Right kidney (tissue), 1 donor: ENCODE measurements around the gene ORC3.
"Not testable (repeated sequence)": the region's sequence is repeated elsewhere in the genome, so short reads cannot be mapped to it uniquely, and the experiment has no call there.

Experiments used
- DNase-seq: peaks from one replicate; pipeline ENCODE4 v3.0.0-alpha.2; 2016

The ORC3 gene

GRCh38 chr6:87660226-87660911 lies 70.4 kb downstream of the ORC3 start:
- no peak for DNase-seq

DNA sequence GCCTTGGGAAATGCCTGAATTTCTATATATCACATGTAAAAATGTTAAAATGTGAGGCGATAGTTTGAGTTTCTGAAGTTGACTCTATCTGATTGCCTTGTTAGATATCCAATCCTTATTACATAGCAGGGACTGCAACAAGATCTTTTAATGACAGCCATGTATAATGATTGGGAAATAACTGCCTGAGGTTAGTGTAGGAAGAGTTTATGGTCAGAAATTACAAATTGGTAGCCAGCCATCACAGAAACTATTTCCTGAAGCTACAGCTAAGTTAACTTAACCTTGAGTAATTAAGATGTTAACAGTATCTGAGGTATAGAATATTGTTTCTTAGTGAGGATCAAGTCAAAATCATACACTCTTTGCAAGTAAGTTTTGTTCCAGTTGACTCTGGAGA lies 71.1 kb downstream of the ORC3 start:
- no peak for DNase-seq

DNA sequence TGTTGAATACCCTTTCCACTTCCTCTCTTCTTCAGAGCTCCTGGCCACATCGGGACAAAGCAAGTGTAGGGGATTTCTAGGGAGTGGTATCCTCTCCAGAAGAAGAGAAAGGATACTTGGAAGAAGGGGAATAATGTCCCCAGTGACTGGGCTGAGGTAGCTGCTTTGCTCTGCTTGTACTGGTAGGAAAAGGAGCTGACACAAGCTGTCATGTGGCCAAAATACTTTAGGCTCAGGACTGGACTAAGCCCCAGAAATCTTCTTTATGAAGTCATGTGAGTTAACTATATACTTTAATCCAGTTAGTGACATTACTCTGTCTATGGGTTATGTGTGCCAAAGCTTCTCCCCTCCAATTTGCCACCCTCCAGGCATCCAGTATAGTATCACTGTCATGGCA lies 71.6 kb downstream of the ORC3 start:
- DNase-seq = no peak

DNA sequence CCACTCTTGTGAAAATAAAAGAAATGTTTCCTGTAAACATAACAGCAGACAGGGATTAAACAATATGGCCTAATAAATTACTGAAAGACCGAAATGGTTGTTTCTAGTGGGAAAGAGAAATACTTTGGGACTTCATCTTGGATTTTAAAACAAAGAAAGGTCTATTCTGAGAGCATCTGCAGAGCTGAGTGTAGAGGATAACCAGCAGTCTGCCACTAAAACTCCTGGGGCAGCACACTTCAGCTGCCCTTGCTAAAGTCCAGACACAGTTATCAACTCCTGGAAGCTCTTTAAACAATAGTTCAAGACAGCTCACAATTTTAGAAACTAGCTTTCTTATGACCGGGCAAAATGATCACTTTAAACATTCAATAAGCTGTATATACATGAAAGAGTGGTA lies 73.5 kb downstream of the ORC3 start:
- DNase-seq = no peak

DNA sequence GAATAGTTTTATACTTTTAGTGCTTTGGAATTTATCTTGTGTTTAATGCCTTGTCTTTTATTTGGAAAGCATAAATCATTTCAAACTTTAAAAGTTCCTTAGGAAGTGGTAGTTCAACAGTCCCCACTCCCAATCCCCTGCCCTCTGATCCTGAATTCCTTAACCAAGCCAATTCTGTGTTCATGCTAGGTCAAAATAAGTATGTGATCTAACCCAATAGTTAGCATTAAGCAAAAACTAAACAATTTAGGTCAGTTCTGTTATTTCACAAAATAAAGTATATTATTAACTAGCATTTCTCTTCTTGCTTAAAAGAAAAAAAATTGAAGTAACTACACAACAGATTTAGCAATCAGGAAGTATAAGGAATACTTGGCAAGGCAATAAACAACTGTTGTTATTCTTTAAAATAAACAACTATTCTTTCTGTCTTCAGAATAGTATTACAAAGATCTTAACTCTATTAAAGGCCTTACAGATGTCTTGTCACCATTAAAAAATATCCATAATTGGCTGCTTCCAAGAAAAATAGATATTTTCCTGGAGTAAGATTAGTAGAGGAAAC lies 75.1 kb downstream of the ORC3 start:
- peak; percentile 8 for DNase-seq

DNA sequence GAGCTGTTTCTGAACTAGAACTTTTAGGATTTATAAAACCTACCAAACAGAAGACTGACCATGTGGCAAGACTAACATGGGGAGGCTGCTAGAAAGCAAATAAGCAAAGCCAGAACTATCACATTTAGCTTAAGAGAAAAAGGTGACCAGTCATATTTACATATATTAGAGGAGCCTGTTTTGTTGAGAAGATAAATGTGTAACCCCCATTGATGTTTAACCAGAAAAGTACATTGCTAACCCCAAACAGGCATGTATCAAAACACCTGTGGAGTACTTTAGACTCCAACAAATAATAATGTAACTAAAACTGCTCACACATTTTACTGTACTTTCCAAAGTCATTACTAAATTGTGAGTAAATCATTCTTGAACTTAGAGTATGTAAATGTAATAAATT lies 77.1 kb downstream of the ORC3 start:
- no peak for DNase-seq

DNA sequence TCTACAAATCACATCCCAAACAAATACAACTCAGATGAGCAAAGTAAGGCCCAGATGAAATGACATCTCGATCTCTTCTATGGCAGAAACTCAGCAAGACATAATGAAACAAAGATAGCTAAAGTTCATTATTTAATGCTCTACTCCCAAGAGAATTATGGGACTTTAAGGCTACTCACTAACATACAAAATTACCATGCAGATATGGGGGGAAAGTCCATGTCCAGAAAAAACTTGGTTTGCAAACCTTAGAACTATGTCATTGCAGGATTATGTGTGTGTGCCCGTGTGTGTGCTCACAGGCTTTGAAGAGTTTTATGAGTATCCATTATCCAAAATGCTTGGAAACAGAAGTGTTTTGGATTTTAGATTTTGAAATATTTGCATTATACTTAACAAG lies 78.1 kb downstream of the ORC3 start:
- no peak for DNase-seq

DNA sequence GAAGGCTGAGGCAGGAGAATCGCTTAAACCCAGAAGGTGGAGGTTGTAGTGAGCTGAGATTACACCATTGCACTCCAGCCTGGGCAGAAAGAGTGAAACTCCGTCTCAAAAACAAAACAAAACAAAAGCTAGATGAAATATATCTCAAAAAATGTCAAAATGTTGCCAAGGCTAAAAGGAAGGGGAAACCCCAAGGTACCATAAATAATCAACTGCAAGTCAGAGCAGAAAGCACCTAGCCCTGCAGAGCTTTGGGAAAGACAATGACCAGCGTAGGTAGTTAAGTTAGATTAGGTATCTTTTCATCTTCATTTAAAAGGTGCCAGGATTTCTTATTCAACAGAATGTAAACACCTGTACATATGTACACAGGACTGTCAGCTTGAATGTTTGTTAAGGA lies 79.1 kb downstream of the ORC3 start:
- no peak for DNase-seq

DNA sequence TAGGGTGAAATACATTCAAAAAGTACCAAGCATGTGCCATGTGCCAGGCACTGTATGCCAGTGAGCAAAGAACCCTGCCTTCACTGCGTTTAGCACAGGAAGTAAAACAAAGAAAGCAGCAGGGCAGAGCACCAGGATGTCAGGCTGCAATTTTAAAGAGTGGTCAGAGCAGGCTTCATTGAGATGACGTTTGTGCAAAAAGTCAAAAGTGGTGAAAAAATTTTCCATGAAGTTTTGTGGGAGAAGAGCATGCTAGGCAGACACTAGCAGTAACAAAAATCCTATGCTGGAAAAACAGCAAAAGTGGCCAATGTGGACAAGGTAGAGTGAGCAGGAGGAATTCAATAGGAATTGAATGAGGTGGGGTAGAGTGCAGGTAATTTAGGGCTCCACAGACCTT lies 80.8 kb downstream of the ORC3 start:
- DNase-seq = peak; percentile 17

DNA sequence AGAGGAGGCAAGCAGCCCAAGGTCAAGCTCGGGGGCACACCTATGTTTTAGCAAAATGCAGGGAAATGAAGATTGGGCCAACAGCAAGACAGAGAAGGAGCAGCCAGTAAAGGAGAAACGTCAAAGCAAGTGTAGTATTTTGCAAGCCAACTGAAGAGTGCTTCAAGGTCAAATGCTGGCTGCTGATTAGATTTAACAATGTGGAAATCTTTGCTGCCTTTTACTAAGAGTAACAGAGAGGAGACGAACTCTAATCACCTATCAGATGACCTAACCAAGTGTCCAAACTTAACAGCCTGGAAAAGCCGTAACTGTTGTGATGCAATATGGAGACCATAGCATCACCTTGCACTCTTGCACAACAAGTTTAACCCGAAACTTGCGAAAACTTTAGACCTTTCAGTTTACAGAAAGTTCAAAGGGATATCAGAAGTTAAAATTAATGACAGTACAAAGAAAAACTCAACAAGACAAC lies 81.7 kb downstream of the ORC3 start:
- DNase-seq = no peak

DNA sequence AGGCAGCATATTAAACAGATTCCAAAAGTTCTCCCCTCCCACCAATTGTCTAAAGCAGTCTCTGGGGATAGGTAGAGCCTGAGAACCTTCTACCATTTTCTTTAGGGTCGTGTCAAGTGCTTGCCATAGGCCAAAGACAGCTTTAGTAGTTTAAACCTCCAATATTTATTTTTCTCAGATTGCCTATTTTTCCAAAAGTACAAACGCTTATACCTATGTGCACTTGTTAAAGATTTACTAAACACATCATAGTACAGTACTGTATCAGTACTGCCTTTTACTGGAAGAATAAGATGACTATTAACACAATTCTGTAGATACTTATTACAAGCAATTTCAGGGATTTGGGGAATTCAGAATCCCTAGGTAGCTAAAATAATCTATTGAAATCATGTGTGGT lies 82.7 kb downstream of the ORC3 start:
- DNase-seq = no peak

- DNase-seq = no peak
These were observed 83.3 kb downstream of the ORC3 start for GRCh38 chr6:87673237-87673636.

GRCh38 chr6:87674290-87674689 lies 84.4 kb downstream of the ORC3 start:
- no peak for DNase-seq

DNA sequence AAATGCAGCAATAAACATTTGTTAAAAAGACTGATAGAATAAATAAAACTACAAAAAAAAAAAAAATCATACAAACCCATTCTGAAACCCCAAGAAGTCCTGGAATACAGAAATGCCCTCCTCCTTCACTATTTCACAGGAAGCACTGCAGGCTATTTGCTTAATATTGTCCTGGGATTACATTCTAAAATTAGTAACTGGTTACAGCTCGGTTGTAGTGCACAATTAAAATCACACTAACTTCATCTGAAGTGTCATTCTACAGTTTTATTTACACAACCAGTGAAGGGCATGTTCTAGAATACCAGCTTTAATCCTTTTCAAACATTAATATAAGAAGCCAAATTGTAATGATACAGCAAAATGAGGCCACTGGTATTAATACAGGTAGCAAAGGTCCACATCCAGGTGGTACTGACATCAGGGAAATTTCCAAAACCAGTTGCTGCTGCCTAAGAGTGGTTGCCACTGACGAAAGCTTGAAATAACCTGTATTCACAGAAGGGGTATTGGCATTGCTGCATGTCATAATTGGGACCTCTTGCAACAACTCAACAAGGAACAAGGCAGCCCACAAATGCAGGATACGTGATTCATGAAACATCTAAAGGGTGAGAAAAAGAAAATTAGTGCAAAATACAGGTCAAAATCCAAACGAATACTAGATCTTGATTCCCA lies 85.2 kb downstream of the ORC3 start:
- DNase-seq = no peak

GRCh38 chr6:87682310-87682709 lies 92.4 kb downstream of the ORC3 start:
- no peak for DNase-seq

- DNase-seq = no peak
These were observed 94.0 kb downstream of the ORC3 start for GRCh38 chr6:87683890-87684289.

DNA sequence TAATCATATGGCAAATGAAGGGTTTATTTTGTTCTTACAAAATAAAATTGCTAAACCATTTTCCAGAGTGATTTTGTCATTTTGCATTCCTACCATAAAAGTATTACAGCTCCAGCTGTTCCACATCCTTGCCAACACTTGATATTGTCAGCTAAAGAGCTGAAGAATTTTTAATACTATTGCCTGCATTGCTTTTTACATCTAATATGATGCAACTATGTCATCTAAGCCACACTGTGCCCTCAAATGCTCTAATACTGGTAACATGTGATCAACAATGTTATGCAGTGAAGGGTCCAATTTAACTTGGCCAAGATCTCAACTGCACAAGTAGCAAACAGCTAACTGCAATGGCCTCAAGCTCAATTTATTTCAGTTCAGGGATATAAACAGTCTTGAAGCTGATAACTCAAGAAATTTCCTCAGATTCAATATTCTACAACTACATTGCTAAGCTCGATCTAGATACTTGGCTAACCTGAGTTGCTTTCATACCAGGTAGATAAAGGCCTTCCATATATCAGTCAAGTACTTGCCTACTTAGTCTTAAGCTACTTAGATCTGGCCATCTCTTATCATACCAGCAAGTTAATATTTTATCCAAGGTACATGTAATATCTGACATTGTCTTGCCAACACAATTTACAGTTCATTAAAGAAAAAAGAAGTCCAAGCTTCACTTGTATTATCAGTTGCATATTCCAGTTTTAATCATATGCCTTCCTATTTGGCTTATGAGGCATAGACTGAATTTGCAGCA lies 95.1 kb downstream of the ORC3 start:
- DNase-seq = no peak

DNA sequence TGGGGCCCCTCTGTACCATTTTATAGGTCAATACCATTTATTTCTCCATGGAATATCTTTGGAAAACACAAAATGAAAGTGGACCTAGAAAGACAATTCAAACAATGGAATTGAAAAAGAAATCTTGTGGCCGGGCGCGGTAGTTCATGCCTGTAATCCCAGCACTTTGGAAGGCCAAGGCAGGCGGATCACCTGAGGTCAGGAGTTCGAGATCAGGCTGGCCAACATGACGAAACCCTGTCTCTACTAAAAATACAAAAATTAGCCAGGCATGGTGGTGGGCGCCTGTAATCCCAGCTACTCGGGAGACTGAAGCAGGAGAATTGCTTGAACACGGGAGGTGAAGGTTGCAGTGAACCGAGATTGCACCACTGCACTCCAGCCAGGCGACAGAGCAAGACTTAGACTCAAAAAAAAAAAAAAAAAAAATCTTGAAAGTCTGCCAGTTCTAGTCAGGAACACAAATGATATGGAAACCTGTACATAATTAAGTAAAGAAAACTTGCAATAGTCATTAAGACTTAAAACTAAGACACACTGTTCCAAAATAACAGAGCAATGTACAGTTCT lies 96.8 kb downstream of the ORC3 start:
- not testable (repeated sequence) for DNase-seq

GRCh38 chr6:87687296-87687695 lies 97.4 kb downstream of the ORC3 start:
- no peak for DNase-seq

- DNase-seq = not testable (repeated sequence)
These were observed 98.0 kb downstream of the ORC3 start for GRCh38 chr6:87687893-87688292.

- DNase-seq = no peak
These were observed 100.5 kb downstream of the ORC3 start for GRCh38 chr6:87690441-87690840.

GRCh38 chr6:87692086-87692485 lies 102.2 kb downstream of the ORC3 start:
- DNase-seq = no peak

- not testable (repeated sequence) for DNase-seq
These were observed 106.9 kb downstream of the ORC3 start for GRCh38 chr6:87696817-87697216.
